Measurements from ENCODE around the gene PBX4. TPM values are rescaled to one million over a fixed set of nuclear protein-coding genes. Genes with fewer than 3 reads are reported as not detected.
A peak's percentile ranks its signal among the peaks of the same experiment; 100 is the strongest.

Gene PBX4
- total and polyA plus RNA-seq, 8 donors = 2.0 to 60.7 (median 4.9) TPM; not detected in 1

DNA sequence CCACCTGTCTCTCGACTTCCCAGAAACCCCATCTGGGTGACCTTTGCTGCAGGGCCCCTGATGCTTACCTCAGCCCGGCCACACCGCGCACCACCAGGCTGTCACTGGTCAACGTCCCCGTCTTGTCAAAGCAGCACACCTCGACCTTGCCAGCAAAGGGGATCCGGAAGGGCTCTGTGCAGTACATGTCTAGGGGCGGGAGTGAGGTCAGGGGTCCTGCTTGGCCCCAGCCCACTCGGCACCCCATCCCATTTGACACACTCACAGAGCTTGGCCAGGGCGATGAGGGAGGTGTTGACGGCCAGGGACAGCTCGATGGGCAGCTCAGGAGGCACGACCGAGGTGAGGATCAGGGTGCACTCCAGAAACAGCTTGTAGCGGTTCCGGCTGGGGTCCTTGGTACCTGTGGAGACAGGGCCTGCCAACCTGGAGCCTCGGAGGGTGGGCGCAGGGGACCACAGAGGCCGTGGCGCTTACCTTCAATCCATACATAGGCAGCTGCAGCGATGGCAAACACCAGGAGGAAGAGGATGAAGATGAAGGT is 36.6 kb upstream of the PBX4 start:
- intact Hi-C loops (cut with DNase I; ENCODE audit: low total_unique reads) = no loop called here
- H3K4me3 ChIP-seq = no peak overlapping the region
- H3K9me3 ChIP-seq = no peaks in the 10 kb centered on the region
- 93 to 97% (median 94%) methylated on average over 19 to 22 of the region's 22 CpGs for WGBS, 5 donors
- no peaks in the 10 kb centered on the region for H3K27me3 ChIP-seq
- H3K4me1 ChIP-seq = peaks cover 0 to 2% (median 0%) of the 10 kb centered on the region in 4 donors
- peak in 1 of 2 donors; percentile 2 for DNase-seq
- no peak overlapping the region for H3K27ac ChIP-seq
- no peak for TF ChIP-seq CTCF (IDR thresholded peaks at IDR 0.05)
- no peak for TF ChIP-seq EP300 (IDR thresholded peaks at IDR 0.05)
- TF ChIP-seq POLR2AphosphoS5 (IDR thresholded peaks at IDR 0.05) = no peak
- no peak for TF ChIP-seq POLR2A (IDR thresholded peaks at IDR 0.05)
- H3K36me3 ChIP-seq = peaks cover 90 to 100% (median 100%) of the 10 kb centered on the region in 4 donors

DNA sequence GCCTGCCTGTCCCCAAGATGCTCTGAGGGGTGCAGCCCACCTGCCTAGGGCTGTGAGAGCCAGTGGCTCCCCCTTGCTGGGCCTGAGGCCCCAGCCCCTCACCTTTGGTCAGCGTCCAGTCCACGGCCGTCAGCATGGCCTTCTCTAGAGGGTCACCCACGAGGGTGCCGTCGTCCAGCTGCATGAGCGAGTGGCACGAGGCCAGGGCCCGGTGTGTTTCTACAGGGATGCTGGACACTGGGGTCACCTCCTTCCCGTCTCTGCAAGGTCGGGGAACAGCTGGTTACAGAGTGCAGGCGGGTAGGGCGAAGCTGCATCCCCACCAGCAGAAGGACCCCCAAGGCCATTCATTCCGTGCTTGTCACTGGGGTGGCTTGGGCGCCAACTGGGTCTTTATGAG is 36.0 kb upstream of the PBX4 start:
- Histone ChIP-seq H3K27ac (no peak overlapping the region), H3K9me3 (no peaks in the 10 kb centered on the region), H3K27me3 (no peaks in the 10 kb centered on the region), H3K4me1 (no peaks in the 10 kb centered on the region), H3K36me3 (peaks cover 93 to 100% (median 100%) of the 10 kb centered on the region in 4 donors), H3K4me3 (no peak overlapping the region)
- WGBS, 5 donors = 92 to 99% (median 96%) methylated on average over 13 to 15 of the region's 15 CpGs
- no peak for TF ChIP-seq EP300 (IDR thresholded peaks at IDR 0.05)
- no peak for TF ChIP-seq CTCF (IDR thresholded peaks at IDR 0.05)
- TF ChIP-seq POLR2A (IDR thresholded peaks at IDR 0.05) = no peak
- no peak for TF ChIP-seq POLR2AphosphoS5 (IDR thresholded peaks at IDR 0.05)
- no peak for DNase-seq
- intact Hi-C loops (cut with DNase I; ENCODE audit: low total_unique reads) = no loop called here

DNA sequence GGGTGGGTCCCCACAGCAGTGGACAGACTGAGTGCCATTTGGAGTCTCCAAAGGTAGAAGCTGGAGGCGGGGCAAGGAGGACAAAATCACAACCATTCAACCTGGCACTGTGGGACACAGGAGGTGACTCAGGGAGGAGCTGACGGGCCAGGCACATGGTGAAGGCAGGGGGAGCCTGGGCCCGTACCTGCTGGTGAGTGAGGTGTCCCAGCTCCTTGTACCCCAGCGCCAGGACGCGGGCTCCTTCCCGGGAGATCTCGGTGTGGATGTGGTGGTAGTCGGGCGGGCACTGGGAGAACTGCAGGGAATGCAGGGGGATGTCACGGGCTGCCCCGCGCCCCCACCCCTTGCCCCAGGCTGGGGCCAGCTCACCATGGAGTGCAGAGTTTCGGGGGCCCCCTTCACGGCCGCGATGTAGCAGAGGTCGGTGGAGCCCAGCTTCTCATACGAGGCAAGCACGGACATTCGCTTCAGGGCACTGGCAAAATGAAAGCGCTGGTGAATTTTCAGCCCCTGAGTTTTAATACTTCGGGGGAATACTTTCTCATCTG is 35.2 kb upstream of the PBX4 start:
- no peak for DNase-seq
- no peak for TF ChIP-seq EP300 (IDR thresholded peaks at IDR 0.05)
- TF ChIP-seq CTCF (IDR thresholded peaks at IDR 0.05) = no peak
- no peak for TF ChIP-seq POLR2A (IDR thresholded peaks at IDR 0.05)
- no peak for TF ChIP-seq POLR2AphosphoS5 (IDR thresholded peaks at IDR 0.05)
- H3K36me3 ChIP-seq = peaks cover 92 to 100% (median 100%) of the 10 kb centered on the region in 4 donors

DNA sequence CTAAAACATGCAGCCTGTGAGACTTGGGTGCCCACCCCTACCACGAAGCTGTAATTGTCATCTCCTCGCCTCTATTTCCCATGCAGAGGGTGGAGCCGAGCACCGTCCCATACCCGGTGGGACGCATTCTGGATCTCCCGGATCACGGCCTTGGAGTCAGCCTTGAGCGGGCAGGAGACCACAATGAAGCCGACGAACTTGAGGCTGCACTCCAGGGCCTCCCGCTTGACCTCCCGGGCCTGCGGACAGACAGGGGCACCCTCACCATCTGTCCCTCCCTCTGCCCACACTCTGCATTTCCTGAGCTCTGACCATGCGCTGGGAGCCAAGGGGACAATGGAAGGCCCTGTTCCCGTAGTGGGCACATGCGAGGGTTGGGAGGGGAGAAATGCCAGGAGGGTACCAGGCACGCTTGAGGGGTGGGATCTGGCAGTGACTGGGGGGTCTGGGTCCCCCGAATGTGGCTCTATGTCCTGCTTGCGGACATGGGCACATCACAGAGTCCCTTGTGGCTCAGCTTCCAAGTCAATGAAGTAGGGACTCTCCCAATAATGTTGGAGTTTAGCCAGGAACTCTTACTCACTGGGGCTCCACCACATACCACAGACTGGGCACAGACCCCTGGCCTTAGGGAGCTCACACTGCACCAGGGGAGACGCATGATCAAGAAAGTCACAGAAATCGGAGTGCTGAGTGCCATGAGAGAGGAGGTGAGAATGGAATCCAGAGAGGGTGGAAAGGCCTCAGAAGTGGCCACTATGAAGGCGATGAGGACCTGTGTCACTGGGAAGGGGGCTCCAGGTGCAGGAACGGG is 34.2 kb upstream of the PBX4 start:
- H3K4me3 ChIP-seq = no peak overlapping the region
- TF ChIP-seq POLR2AphosphoS5 (IDR thresholded peaks at IDR 0.05) = no peak
- peaks cover 87 to 100% (median 100%) of the 10 kb centered on the region in 4 donors for H3K36me3 ChIP-seq
- H3K9me3 ChIP-seq = no peaks in the 10 kb centered on the region
- 90 to 96% (median 93%) methylated on average over 22 to 24 of the region's 24 CpGs for WGBS, 5 donors
- intact Hi-C loops (cut with DNase I; ENCODE audit: low total_unique reads) = no loop called here
- H3K27ac ChIP-seq = no peak overlapping the region
- no peaks in the 10 kb centered on the region for H3K27me3 ChIP-seq
- DNase-seq = no peak
- no peaks in the 10 kb centered on the region for H3K4me1 ChIP-seq

More for the DNA sequence above, 35.2 kb upstream of the PBX4 start:
- WGBS, 5 donors = 91 to 96% (median 95%) methylated on average over 20 to 23 of the region's 23 CpGs
- H3K9me3 ChIP-seq = no peaks in the 10 kb centered on the region
- H3K4me1 ChIP-seq = no peaks in the 10 kb centered on the region
- no peak overlapping the region for H3K4me3 ChIP-seq
- no peak overlapping the region for H3K27ac ChIP-seq
- no peaks in the 10 kb centered on the region for H3K27me3 ChIP-seq
- intact Hi-C loops (cut with DNase I; ENCODE audit: low total_unique reads) = no loop called here

All from stomach (tissue), 9 donors.